ENCODE results near the gene NOCT. TPM values are rescaled to one million over a fixed set of nuclear protein-coding genes. Genes with fewer than 3 reads are reported as not detected.

NOCT gene
- total and polyA plus RNA-seq, 2 donors (not counting 3 experiments of a cell fraction or from before 2014, with no cell fraction given), result 7.6 to 20.1 TPM

- Histone ChIP-seq H3K9me1 (replicated peaks; ENCODE audit: control insufficient read depth, extremely low read depth, insufficient read depth, low read length) (no peaks in the 10 kb centered on the region), H3K4me1 (ENCODE audit: control insufficient read depth, extremely low read depth, insufficient read depth, low read length) (peaks cover 26% of the 10 kb centered on the region), H3K9ac (replicated peaks; ENCODE audit: extremely low read depth, insufficient read depth, low read length) (no peak overlapping the region), H3K4me2 (ENCODE audit: insufficient read depth, low read length) (no peak overlapping the region), H2AFZ (ENCODE audit: low read depth, low read length) (no peak overlapping the region), H4K20me1 (replicated peaks; ENCODE audit: control insufficient read depth, extremely low read depth, insufficient read depth, low read length) (no peaks in the 10 kb centered on the region), H3K79me2 (ENCODE audit: control insufficient read depth, insufficient read depth, low read length) (peaks cover 32% of the 10 kb centered on the region), H3K36me3 (ENCODE audit: control insufficient read depth in 2 of 2, extremely low read depth in 1 of 2, insufficient read depth in 2 of 2, low read length in 2 of 2) (peaks cover 6 to 7% of the 10 kb centered on the region in 2 experiments), H3K27me3 (ENCODE audit: control insufficient read depth in 2 of 2, insufficient read depth in 2 of 2, low read length in 2 of 2) (no peaks in the 10 kb centered on the region), H3K27ac (ENCODE audit: insufficient read depth, low read depth, low read length) (no peak overlapping the region), H3K9me3 (replicated peaks; ENCODE audit: control insufficient read depth, insufficient read depth, low read length) (no peaks in the 10 kb centered on the region), H3K4me3 (replicated peaks in 1 of 3; ENCODE audit: insufficient read depth in 1 of 3, low read depth in 1 of 3, low read length in 3 of 3) (no peak overlapping the region)
- BruUV-seq (replicated peaks), result no TSS peak
- ChIA-PET POLR2A (no interaction called here), CTCF (interaction anchor here (0.8 to 7.8 kb wide), 3 partner anchors 13 to 55 kb away, joined by 3 to 140 read pairs (median 4); no protein-coding TSS in a partner anchor)
- no peak for FAIRE-seq
- dilution Hi-C loops (cut with MboI; ENCODE audit: extremely low pct_ligation_motif_present, low sequenced_read_pairs), result no loop called here
- TF ChIP-seq EZH2 (IDR thresholded peaks at IDR 0.05; ENCODE audit: borderline replicate concordance, low read depth, low read length, severe bottlenecking), result no peak
- no peak for TF ChIP-seq FOS (IDR thresholded peaks at IDR 0.05; ENCODE audit: borderline replicate concordance, insufficient read depth, low read length)
- no peak for TF ChIP-seq GATA2 (IDR thresholded peaks at IDR 0.05; ENCODE audit: insufficient read depth, insufficient read length, low read depth, low read length)
- no peak for TF ChIP-seq MAX (IDR thresholded peaks at IDR 0.05; ENCODE audit: insufficient read depth, insufficient read length)
- TF ChIP-seq POLR2A (IDR thresholded peaks at IDR 0.05; ENCODE audit: low read depth, low read length), result no peak
- TF ChIP-seq CTCF (IDR thresholded peaks at IDR 0.05; ENCODE audit: extremely low read depth in 1 of 2, insufficient read depth in 1 of 2, low read depth in 1 of 2, low read length in 2 of 2), result no peak
- TF ChIP-seq POLR2AphosphoS5 (IDR thresholded peaks at IDR 0.05; ENCODE audit: insufficient read depth, low read depth, low read length), result no peak
- no peak for TF ChIP-seq JUN (IDR thresholded peaks at IDR 0.05; ENCODE audit: borderline replicate concordance, insufficient read depth, insufficient read length, low read depth)
- TF ChIP-seq MYC (IDR thresholded peaks at IDR 0.05; ENCODE audit: low read depth, low read length), result no peak
- intact Hi-C loops (cut with micrococcal nuclease), result no loop called here
- no peak for DNase-seq (ENCODE audit: low read depth, low spot score)
Measured at GRCh38 chr4:139044291-139044690, 28.7 kb downstream of the NOCT start.

All from endothelial cell of umbilical vein (primary cell).